NCI-H524 treated with DMSO at 0.1 percent for 48 hours (cell line): Measurements from ENCODE around the gene ABCA10.
"Not testable (repeated sequence)": the region's sequence is repeated elsewhere in the genome, so short reads cannot be mapped to it uniquely, and the experiment has no call there.

Experiments used
- DNase-seq: peaks from one replicate; lab custom pipeline; 2025; lab: John Stamatoyannopoulos, UW

The ABCA10 gene

DNA sequence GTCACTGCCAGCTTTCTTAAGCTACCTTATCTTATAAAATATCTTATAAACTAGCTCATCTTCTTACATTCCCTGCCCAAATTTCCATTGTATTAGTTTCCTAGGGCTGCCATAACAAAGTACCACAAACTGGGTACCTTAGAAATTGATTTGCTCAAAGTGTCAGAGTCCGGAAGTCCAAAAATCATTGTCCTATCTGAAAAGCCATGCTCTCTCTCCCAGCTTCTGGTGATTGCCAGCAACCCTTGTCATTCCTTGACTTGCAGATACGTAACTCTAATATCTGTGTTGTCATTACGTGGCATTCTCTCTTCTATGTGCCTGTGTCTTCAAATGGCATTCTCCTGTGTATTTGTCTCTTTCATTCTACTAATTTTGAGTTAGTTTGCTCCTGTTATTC, 2.3 kb upstream of the ABCA10 start:
- no peak for DNase-seq

DNA sequence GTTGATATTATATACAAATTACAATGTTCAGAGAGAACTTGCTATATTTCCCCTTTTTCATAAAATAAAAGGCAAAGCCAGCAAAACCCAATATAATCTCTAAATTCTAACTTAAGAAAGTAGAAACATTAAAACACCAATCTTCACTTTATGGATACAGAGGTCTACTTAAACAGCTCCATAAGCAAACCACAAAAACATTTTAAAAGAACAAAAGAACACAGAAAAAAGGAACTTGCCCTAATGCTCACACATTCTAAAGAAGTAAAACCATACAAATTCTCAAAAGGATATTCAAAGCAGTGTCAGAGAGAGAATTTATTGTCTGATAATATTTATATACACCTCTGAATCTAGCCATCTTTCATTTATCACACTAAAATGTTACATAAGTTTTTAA, 606 bp downstream of the ABCA10 start:
- no peak for DNase-seq

DNA sequence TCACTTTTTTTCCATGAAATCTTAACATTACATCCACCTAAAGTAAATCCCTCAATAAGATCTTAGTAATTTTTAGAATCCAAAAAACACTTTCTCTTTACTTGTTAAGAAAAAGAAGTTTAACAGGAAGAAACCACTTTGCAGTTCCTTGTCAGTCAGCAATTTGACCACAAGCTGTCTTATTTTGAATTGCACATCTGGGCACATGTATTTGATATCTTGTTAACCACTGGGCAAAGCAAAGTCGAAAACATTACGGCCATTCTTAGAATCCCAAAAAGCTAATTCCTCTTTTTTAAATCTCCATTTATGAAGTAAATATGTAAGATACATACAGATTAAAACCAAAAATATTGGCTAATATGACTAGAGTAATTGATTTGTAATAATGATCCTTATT, 1.1 kb downstream of the ABCA10 start:
- DNase-seq: no peak

DNA sequence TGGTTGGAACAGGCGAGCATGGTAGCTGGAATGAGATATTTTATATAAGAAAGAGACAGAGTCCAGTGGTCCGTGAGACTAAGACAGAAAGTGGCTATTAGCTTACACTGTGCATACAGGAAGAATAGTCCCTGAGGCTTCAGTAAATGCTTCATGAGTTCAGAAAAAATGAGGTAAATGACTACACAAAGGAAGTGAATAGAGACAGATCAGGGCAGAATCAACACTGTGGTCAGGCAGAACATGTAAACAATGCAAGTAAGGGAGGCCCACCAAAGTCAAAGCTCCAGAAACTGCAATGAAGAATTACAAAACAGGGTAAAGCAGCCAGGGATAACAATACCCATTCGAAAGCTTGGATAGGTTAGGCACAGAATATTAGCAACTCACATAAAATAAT, 4.8 kb downstream of the ABCA10 start:
- DNase-seq: no peak

DNA sequence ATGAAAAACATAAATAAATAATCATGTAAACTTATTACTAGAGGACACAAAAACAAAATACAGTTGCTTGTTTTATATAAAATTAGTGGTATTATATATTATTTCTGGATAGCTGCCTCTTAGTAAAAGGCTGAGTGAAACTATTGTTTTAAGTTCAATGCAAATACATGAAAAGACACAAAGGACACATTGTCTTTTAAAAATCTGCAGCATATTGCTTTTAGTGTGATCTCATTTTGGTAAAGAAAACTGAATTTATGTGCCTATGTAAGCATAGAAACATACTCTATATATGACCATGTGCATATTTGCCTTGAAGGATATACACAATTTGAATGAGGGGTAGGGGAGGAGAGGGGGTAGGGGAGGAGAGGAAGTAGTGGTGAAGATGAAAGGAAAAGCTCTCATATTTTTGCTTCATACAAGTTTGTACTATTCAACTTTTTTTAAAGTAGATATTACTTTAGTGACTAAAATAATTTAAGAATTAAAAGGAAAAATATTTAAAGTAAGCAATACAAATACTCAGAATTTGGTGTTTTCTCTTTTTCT, 5.8 kb downstream of the ABCA10 start:
- no peak for DNase-seq

DNA sequence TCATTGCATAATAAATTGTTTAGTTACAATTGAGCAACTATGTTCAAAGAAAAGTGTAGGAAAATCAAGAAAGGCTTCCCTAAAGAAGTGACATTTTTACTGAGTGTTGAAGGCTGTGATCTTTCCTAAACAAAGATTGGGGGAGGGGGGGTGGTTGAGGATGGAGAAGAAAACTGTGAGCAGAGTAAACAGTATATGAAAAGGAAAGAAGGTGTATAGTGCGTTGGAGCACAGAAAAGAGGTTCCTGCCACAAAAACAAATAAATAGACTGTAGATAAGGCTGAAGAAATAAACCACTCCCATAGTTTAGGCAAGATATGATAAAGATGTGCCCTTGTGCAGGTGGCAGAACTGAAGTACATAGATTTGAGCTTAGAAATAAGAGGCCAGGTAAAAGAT, 8.5 kb downstream of the ABCA10 start:
- no peak for DNase-seq

DNA sequence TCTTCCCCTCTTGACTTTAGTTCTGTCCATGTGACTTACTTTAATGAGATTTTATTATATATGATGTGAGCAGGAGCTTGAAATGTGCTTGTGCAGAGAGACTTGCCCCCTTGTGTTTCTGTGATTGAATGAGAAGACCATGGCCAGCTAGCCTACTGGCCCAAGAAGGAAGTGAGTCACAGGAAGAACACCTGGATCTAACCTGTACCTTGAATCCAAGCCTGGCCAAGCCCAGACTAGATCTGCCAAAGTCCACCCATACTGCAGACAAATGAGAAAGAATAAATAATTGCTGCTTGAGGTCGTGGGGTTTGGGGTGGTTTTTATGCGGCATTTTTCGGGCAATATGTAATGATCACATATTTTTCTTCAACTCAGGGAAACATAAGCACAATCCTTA, 9.6 kb downstream of the ABCA10 start:
- no peak for DNase-seq

DNA sequence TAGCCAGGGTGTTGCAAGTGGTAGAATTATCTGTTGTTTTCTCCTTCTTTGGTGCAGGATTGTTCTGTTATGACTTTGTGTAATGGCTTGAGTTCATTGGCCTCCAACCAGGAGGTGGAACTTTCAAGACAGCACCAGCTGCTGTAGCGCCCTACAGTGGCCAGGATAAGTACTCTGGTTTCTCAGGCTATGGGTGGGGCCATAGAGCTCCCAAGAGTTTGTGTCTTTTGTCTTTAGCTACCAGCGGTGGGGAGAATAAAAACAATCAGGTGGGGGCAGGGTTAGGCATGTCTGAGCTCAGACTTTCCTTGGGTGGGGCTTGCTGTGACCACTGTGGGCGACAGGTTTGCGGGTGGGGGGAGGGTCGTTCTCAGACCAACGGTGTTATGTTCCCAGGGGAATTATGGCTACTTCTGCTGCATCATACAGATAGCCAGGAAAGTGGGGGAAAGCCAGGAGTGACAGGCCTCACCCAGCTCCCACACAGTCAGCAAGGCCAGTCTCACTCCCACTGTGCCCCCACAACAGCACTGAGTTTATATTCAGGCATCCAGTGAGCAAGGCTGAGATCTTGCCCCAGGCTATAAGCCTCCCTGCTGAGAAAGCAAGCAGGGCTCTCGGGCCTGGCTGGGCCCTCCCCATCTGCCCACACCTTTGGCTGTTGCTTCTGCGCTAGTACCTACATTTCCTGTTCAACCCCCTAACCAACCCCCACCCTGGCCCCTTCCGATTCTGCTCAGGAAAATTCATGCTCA, 15.4 kb downstream of the ABCA10 start:
- no peak for DNase-seq

DNA sequence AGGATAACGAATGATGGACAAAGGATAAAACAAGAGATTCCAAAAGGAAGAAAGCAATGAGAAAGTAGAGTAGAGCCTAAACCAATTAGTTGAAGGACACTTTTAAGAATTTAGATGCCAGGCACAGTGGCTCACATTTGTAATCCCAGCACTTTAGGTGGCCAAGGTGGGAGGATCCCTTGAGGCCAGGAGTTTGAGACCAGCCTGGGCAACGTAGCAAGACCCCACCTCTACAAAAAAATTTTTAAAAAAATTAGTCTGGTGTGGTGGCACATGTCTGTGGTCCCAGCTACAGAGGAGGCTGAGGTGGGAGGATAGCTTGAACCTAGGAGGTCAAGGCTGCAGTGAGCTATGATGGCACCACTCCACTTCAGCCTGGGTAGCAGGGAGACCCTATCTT, 20.0 kb downstream of the ABCA10 start:
- no peak for DNase-seq

DNA sequence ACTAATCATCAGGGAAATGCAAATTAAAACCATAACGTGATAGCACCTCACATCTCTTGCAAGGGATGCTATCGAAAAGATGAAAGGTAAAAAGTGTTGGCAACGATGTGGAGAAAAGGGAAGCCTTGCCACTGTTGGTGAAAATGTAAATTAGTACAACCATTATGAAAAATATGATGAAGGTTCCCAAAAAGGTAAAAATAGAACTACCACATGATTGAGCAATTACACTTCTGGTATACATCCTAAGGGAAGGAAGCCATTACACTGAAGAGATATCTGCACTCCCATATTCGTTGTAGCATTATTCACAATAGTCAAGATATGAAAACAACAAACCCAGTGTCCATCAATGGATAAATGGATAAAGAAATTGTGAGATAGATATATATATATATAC, 21.5 kb downstream of the ABCA10 start:
- DNase-seq: no peak

DNA sequence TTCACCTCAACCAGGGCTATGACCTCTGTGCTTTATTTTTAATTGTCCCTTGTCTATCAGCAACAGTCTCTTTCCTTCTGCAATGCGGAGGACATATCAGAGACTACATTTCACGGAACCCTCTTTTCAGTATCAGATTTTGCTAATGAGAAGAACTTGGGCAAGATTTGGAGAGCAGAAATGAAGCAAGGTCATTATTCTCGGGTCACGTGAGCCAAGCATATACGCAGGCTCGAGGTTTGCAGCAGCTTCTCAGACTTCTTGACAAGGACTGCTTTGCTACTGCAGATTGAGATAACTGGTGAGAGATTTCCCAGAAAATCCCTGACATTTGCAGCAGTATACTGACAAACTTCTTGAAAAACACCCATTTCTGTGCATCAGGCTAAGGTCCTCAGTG, 30.4 kb downstream of the ABCA10 start:
- no peak for DNase-seq

DNA sequence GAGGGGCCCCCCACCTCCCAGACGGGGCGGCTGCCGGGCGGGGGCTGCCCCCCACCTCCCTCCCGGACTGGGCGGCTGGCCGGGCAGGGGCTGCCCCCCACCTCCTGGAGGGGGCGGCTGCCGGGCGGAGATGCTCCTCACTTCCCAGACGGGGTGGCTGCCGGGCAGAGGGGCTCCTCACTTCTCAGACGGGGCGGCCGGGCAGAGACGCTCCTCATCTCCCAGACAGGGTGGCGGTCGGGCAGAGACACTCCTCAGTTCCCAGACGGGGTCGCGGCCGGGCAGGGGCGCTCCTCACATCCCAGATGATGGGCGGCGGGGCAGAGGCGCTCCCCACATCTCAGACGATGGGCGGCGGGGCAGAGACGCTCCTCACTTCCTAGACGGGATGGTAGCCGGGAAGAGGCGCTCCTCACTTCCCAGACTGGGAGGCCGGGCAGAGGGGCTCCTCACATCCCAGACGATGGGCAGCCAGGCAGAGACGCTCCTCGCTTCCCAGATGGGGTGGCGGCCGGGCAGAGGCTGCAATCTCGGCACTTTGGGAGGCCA, 32.4 kb downstream of the ABCA10 start:
- not testable (repeated sequence) for DNase-seq

DNA sequence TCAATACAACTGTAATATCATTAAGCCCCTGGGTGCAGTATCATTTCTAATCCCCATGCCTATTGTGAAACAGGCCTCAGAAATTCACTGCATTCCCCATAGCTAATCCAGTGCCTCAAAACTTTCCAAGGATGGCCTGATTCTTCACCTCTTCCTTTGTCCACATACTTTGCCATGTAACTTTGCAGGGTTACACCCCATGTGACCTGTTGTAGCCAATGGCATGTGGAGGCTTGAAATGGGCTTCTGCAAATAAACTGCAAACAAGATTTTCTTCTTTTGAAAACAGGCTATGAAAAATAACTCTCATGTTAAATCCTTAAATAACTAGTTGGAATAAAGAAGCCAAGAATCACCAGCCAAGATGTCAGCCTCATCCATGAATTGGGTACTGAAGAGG, 35.9 kb downstream of the ABCA10 start:
- no peak for DNase-seq

DNA sequence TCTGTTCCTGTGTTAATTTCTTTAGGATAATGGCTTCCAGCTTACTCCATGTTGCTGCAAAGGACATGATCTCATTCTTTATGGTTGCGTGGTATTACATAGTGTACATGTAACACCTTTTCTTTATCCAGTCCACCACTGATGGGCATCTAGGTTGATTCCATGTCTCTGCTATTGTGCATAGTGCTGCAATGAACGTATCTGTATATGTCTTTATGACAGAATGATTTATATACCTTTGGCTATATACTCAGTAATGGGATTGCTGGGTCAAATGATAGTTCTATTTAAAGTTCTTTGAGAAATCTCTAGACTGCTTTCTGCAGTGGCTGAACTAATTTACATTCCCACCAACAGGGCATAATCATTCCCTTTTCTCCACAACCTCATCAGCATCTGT, 39.8 kb downstream of the ABCA10 start:
- DNase-seq: no peak

DNA sequence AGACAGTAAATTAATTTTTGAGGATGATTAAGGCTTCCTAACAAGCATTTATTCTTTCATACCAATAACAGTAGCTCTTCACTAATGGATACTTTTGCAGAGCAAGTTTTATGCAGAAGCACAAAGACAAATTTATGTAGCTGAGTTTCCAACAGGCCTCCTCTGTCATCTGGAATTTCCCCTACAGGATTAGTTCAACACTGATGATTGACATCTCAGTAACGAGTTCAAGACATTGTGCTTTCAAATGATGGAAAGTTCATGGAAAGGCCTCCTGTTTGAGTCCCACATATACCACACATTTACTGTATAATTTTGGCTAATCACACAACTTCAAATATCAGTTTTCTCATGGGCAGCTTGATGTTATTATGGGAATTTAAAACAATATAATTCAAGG, 40.6 kb downstream of the ABCA10 start:
- no peak for DNase-seq

DNA sequence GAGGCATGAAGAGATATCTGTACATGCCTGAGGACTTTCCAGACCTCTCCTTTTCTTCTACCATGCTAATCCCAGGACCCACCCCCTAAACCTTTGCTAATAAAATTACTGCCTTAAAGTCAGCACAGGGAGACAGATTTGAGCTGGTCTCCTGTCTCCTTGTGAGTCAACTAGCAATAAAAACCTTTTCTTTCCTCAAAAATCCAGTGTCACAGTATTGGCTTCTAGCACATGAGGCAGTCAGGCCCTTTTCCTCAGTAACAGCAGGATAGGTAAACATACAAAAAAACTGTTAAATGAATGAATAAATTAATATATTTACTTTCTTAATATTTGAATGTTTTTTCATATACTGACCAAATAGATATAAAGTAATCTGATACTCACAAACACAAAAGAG, 41.3 kb downstream of the ABCA10 start:
- DNase-seq: no peak

DNA sequence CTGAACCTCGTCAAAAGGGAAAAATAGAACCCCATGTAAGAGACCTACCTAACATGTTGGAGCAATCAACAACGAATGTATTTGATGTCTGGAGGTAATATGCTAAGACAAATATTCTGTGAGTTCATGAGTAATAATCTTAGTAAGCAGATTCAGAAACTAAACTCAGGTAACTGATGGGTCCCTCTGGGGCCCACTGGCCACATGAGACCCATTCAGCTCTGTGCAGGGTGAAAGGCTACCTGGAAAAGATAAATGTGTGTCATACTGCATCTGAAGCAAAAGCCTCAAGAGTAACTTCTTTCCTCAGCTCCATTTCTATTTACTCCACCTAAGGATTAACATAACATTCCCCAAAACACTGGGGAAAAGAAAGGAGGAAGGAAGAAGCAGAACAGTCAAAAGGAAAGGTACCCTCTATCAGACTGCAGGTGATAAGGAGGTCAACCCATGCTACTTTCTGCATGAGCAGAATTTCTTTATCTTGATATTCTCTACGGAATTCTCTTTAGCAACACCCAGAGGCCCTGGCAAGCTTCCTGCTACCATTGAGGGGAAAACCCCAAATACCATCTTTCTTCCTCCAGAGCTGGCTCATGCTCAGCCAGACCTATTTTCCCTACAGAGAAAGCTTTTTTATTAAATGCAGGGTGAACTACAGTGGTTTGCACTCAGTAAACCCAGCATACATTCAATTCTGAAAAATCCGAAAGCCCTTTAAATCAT, 49.2 kb downstream of the ABCA10 start:
- DNase-seq: no peak

DNA sequence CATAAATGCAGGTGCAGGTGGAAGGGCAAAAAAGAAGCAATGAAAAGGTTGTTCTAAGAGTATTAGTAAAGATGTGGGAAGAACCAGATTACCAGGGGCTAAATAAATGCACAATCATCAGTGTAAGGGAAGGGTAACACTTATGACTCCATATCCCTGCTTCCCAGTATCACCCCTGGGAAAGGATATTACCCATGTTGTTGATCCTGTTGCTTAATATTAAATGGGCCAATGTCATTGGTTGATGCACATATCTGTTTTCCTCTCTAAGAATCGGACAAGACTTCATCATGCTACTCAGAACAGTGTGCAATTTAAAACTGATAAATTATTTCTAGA, 52.2 kb downstream of the ABCA10 start:
- no peak for DNase-seq

DNA sequence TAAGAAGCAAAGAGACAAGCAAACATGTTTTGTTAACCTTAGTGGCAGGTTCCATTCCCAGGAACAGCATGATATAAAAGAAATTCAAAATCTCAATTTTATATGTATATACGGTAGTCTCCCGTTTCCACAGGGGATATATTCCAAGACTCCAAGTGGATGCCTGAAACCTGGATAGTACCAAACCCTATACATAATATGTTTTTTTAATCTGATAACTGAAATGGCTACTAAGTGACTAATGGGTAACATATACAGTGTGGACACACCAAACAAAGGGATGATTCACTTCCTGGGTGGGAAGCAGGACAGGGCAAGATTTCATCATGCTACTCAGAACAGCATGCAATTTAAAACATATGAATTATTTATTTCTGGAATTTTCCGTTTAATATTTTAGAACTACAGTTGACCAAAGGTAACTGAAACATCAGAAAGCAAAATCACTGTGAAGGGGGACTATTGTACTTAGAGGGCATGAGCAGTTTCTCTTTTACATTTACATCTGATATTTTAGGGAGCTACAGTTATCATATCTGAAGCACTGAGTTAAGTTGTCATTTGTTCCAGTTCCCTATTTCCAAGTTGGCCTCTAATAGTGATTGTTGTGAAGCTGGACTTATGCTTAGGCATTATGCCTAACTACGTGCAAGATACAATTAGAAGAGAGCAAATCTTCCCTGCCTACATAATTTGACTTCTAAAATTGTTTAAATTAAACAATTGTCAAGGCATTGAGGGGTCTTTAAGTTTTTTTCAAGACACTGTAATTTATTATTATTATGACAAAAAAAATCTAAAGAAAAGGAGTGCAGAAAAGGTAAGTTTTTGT, 52.8 kb downstream of the ABCA10 start:
- no peak for DNase-seq

DNA sequence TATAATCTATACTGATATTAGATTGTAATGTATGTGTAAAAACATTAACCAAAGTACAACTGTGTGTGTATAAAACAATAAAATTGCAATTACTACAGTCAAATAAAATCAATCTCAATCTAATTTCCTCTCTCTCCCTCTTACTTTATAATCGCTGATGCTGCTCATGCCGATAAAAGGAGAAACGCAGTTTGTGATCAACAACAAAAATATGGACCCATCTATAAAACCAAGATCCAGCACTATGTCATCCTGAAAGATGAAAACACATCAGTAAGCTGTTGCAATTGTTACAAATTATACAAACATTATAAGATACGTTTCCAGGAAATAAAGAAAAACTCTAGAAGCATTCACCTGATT, 53.4 kb downstream of the ABCA10 start:
- no peak for DNase-seq

DNA sequence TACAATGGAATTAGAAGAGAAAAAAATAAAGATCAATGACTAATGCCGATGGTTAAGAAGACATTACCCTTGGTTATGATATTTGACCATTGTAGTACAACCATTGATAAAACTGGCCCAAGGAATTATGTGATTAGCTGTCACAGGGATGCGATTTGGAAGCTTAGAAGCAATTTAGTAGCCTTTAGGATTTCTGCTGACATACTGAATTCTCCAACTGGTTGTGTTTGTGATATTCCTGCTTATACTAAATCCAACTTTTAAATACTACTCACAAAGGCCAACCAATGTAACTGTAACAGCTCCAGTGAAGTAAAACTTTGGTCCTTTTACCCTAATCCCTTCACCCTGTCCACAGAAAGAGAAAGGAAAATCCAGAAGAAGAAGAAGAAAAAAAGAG, 55.5 kb downstream of the ABCA10 start:
- no peak for DNase-seq

DNA sequence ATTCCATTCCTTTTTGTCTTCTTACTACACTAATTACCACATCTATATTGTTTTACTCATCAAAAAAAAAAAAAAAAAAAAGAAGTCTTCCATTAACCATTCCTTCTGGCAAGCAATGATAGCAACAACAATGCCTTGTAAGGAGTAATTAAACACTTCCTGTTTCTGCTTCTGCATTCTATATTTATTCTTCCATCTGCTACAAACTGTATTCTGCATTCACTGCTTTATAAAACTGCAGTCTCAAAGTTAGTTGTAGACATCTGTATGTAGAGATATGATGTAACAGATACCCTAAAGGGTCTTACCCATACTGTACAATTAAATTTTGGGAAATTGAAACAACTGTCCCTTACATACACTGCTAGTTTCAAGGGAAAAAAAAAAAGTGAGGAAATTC, 58.2 kb downstream of the ABCA10 start:
- DNase-seq: no peak

DNA sequence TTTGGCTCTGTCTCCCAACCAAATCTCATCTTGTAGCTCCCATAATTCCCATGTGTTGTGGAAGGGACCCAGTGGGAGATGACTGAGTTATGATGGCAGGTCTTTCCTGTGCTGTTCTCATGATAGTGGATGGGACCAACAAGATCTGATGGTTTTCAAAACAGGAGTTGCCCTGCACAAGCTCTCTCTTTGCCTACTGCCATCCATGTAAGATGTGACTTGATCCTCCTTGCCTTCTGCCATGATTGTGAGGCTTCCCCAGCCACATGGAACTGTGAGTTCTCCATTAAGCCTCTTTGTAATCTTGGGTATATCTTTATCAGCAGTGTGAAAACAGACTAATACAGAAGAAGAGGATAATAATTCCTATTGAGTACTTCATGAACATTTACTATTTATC, 60.0 kb downstream of the ABCA10 start:
- not testable (repeated sequence) for DNase-seq
